HG03060 (cell line): Measurements from ENCODE around the gene CCDC92.

Experiments used
- ATAC-seq: cut with Tn5 transposase; IDR thresholded peaks from one replicate; pipeline ENCODE4 v1.9.1; 2021; ENCODE audit warnings: low read depth, moderate number of reproducible peaks; ENCODE audit not compliant: unreplicated experiment

CCDC92 gene

GRCh38 chr12:124002654-124003053 is 30.0 kb upstream of the CCDC92 start:
- ATAC-seq: no peak

- no peak for ATAC-seq
Observed at GRCh38 chr12:124002021-124002644, 29.5 kb upstream of the CCDC92 start.

- no peak for ATAC-seq
Observed at GRCh38 chr12:124001343-124001742, 28.7 kb upstream of the CCDC92 start.

GRCh38 chr12:124000111-124000510 is 27.5 kb upstream of the CCDC92 start:
- no peak for ATAC-seq

- ATAC-seq: no peak
Observed at GRCh38 chr12:123998991-123999359, 26.3 kb upstream of the CCDC92 start.

- ATAC-seq: no peak
Observed at GRCh38 chr12:123998344-123998990, 25.8 kb upstream of the CCDC92 start.

- ATAC-seq: no peak
Observed at GRCh38 chr12:123997908-123998307, 25.3 kb upstream of the CCDC92 start.

GRCh38 chr12:123997033-123997822 is 24.6 kb upstream of the CCDC92 start:
- no peak for ATAC-seq

- ATAC-seq: no peak
Observed at GRCh38 chr12:123996581-123996980, 23.9 kb upstream of the CCDC92 start.

- ATAC-seq: no peak
Observed at GRCh38 chr12:123995023-123995748, 22.6 kb upstream of the CCDC92 start.

- ATAC-seq: no peak
Observed at GRCh38 chr12:123992118-123992825, 19.6 kb upstream of the CCDC92 start.

GRCh38 chr12:123991372-123991951 is 18.8 kb upstream of the CCDC92 start:
- no peak for ATAC-seq

GRCh38 chr12:123990511-123990910 is 17.9 kb upstream of the CCDC92 start:
- ATAC-seq: no peak

- no peak for ATAC-seq
Observed at GRCh38 chr12:123989753-123990152, 17.1 kb upstream of the CCDC92 start.

GRCh38 chr12:123989168-123989567 is 16.5 kb upstream of the CCDC92 start:
- ATAC-seq: no peak

- no peak for ATAC-seq
Observed at GRCh38 chr12:123987022-123987421, 14.4 kb upstream of the CCDC92 start.

GRCh38 chr12:123986374-123986965 is 13.8 kb upstream of the CCDC92 start:
- no peak for ATAC-seq

- no peak for ATAC-seq
Observed at GRCh38 chr12:123984903-123985302, 12.3 kb upstream of the CCDC92 start.

GRCh38 chr12:123983822-123984485 is 11.3 kb upstream of the CCDC92 start:
- no peak for ATAC-seq
